K562 (cell line): Measurements from ENCODE around the gene KCNK4. TPM values are rescaled to one million over a fixed set of nuclear protein-coding genes. Genes with fewer than 3 reads are reported as not detected.

Experiments used
- CTBP1 ChIP-seq: fragments of 450-650 bp; IDR thresholded peaks from 2 replicates; pipeline ENCODE4 v1.6.1; 2016; ENCODE audit warnings: borderline replicate concordance
- DEAF1 ChIP-seq: fragments of 450-650 bp; formaldehyde crosslinking; IDR thresholded peaks from 2 replicates; pipeline ENCODE4 v1.4.0; 2020; ENCODE audit warnings: mild to moderate bottlenecking, moderate library complexity
- HDAC1 ChIP-seq, 2 experiments: fragments of 450-650 bp; IDR thresholded peaks; 2 replicates each; pipeline ENCODE4 v1.6.1; 2016 to 2017; ENCODE audit warnings: inconsistent platforms in 1 of 2, mild to moderate bottlenecking in 1 of 2, moderate library complexity in 1 of 2
- HDAC8 ChIP-seq: fragments of 450-650 bp; IDR thresholded peaks from 2 replicates; pipeline ENCODE4 v1.6.1; 2016; ENCODE audit warnings: mild to moderate bottlenecking, missing genetic modification characterization, moderate library complexity, missing compliant biosample characterization
- THRAP3 ChIP-seq: fragments of 450-650 bp; IDR thresholded peaks from 2 replicates; pipeline ENCODE4 v1.6.1; 2016; ENCODE audit warnings: mild to moderate bottlenecking, inconsistent platforms, borderline replicate concordance
- TSHZ1 ChIP-seq: fragments of 250-450 bp; sonication (Bioruptor Pico); IDR thresholded peaks from 2 replicates; pipeline ENCODE4 v1.4.0; 2020; ENCODE audit warnings: mild to moderate bottlenecking, moderate library complexity
- ZNF134 ChIP-seq: fragments of 250-450 bp; sonication (Bioruptor Pico); conservative IDR thresholded peaks from 2 replicates; pipeline ENCODE4 v1.4.0; 2020
- ZNF165 ChIP-seq: fragments of 250-450 bp; sonication (Bioruptor Pico); IDR thresholded peaks from 2 replicates; pipeline ENCODE4 v1.4.0; 2020; ENCODE audit warnings: borderline replicate concordance
- ZNF23 ChIP-seq: fragments of 250-450 bp; sonication (Bioruptor Pico); IDR thresholded peaks from 2 replicates; pipeline ENCODE4 v1.4.0; 2020; ENCODE audit warnings: mild to moderate bottlenecking
- ZNF696 ChIP-seq: fragments of 250-450 bp; sonication (Bioruptor Pico); conservative IDR thresholded peaks from 2 replicates; pipeline ENCODE4 v1.4.0; 2020; ENCODE audit warnings: mild to moderate bottlenecking, moderate library complexity
- ZSCAN32 ChIP-seq: fragments of 450-650 bp; formaldehyde crosslinking; IDR thresholded peaks from 2 replicates; pipeline ENCODE4 v1.4.0; 2020; ENCODE audit warnings: mild to moderate bottlenecking, moderate library complexity
- polyA plus RNA-seq, 8 experiments: library from polyadenylated mRNA; depleted of rRNA in 4 of 8; stranded (reverse) in 5 of 8; unstranded in 3 of 8; fragments of >200 nt; fragmentation: Nextera tagmentation in 2 of 8; fragmentation: Illumina TruSeq in 1 of 8; extraction: Ambion mirVana in 2 of 8; extraction: Trizol in 1 of 8; gene quantifications; 2 replicates each; pipeline versions ENCODE4 v1.2.1 to v1.2.3, GENCODE V29; 2011 to 2014; ENCODE audit warnings: inconsistent platforms in 1 of 8, missing spikeins in 1 of 8
- total RNA-seq, 7 experiments: library from RNA; depleted of rRNA in 6 of 7; stranded (reverse); fragments of >200 nt in 6 of 7; fragmentation: Illumina TruSeq in 2 of 7; extraction: Trizol in 2 of 7; gene quantifications; 2 replicates each; pipeline versions ENCODE4 v1.2.1 to v1.2.3, GENCODE V29; 2011 to 2021; ENCODE audit warnings: low replicate concordance in 1 of 7

The KCNK4 gene
- total and polyA plus RNA-seq, 9 of the 15 experiments (the other 6 are each of a cell fraction or from before 2014, with no cell fraction given) = not detected

GRCh38 chr11:64317325-64317960, 26.3 kb downstream of the KCNK4 start, which contains the start of gene TRMT112 (continued):
- TF ChIP-seq HDAC8 (no peak), THRAP3 (no peak), HDAC1 (IDR thresholded peaks at IDR 0.05) (peak in 1 of 2 experiments; percentile 91; a peak in 2 of 4 replicates), ZNF23 (no peak), TSHZ1 (CRISPR knock-in tag) (no peak), DEAF1 (CRISPR knock-in tag) (no peak), ZNF134 (CRISPR knock-in tag) (no peak), ZNF165 (CRISPR knock-in tag) (no peak), ZSCAN32 (CRISPR knock-in tag) (no peak), CTBP1 (0 out of 2 replicates have a peak, but pooled peaks have one; percentile 13), ZNF696 (CRISPR knock-in tag) (no peak)
